Measurements from ENCODE around the gene NUBPL. TPM values are rescaled to one million over a fixed set of nuclear protein-coding genes. Genes with fewer than 3 reads are reported as not detected.

NUBPL gene
- total RNA-seq, 5 donors from 2014 or later (not counting 1 experiment from before 2014, with no cell fraction given) = 6.8 to 11.0 (median 10.2) TPM

- CTCF ChIA-PET = no interaction called here
- no peak overlapping the region for H3K27ac ChIP-seq (ENCODE audit: low read length)
- Mint-ChIP-seq H3K4me1 (peaks cover 9 to 11% (median 11%) of the 10 kb centered on the region in 3 donors), H3K27me3 (peaks cover 17 to 21% of the 10 kb centered on the region in 2 donors), H3K4me3 (no peak overlapping the region), H3K27ac (no peak overlapping the region), H3K9me3 (no peaks in the 10 kb centered on the region), H3K36me3 (no peaks in the 10 kb centered on the region)
- ATAC-seq (replicated peaks in 1 of 4) (no peak), DNase-seq (no peak)
- POLR2A ChIA-PET = no interaction called here
- H3K4me3 ChIP-seq (ENCODE audit: control insufficient read depth in 1 of 2, extremely low read depth in 1 of 2, low read length in 1 of 2) = no peak overlapping the region
- no peaks in the 10 kb centered on the region for H3K36me3 ChIP-seq (ENCODE audit: control insufficient read depth in 2 of 2, extremely low read depth in 1 of 2, insufficient read depth in 1 of 2, low read length in 1 of 2)
- WGBS (ENCODE audit: insufficient coverage) = no CpG with 5 or more reads among the region's 2 CpGs
- no peaks in the 10 kb centered on the region for H3K9me3 ChIP-seq
- H3K27me3 ChIP-seq (replicated peaks in 1 of 2; ENCODE audit: control insufficient read depth in 2 of 2, extremely low read depth in 1 of 2, insufficient read depth in 2 of 2, low read length in 1 of 2) = peaks cover 3 to 4% of the 10 kb centered on the region in 2 experiments
- H3K4me1 ChIP-seq (ENCODE audit: control insufficient read depth in 1 of 2, extremely low read depth in 1 of 2, insufficient read depth in 2 of 2, low read length in 2 of 2) = no peaks in the 10 kb centered on the region
Observed at GRCh38 chr14:31556191-31556590, 5.0 kb upstream of the NUBPL start.

- Mint-ChIP-seq H3K36me3 (no peaks in the 10 kb centered on the region), H3K4me1 (peaks cover 26 to 37% (median 33%) of the 10 kb centered on the region in 3 donors), H3K9me3 (no peaks in the 10 kb centered on the region), H3K27ac (no peak overlapping the region), H3K4me3 (no peak overlapping the region), H3K27me3 (peaks cover 4 to 12% of the 10 kb centered on the region in 2 donors)
- no peak overlapping the region for H3K27ac ChIP-seq (ENCODE audit: low read length)
- H3K4me1 ChIP-seq (ENCODE audit: control insufficient read depth in 1 of 2, extremely low read depth in 1 of 2, insufficient read depth in 2 of 2, low read length in 2 of 2) = peaks cover 0 to 5% of the 10 kb centered on the region in 2 experiments
- POLR2A ChIA-PET = no interaction called here
- WGBS (ENCODE audit: insufficient coverage) = 94% methylated on average over 10 of the region's 21 CpGs
- CTCF ChIA-PET = no interaction called here
- H3K27me3 ChIP-seq (replicated peaks in 1 of 2; ENCODE audit: control insufficient read depth in 2 of 2, extremely low read depth in 1 of 2, insufficient read depth in 2 of 2, low read length in 1 of 2) = peaks cover 0 to 3% of the 10 kb centered on the region in 2 experiments
- no peaks in the 10 kb centered on the region for H3K36me3 ChIP-seq (ENCODE audit: control insufficient read depth in 2 of 2, extremely low read depth in 1 of 2, insufficient read depth in 1 of 2, low read length in 1 of 2)
- DNase-seq = no peak
- H3K9me3 ChIP-seq = no peaks in the 10 kb centered on the region
- ATAC-seq (replicated peaks in 1 of 4) = no peak
- no peak overlapping the region for H3K4me3 ChIP-seq (ENCODE audit: control insufficient read depth in 1 of 2, extremely low read depth in 1 of 2, low read length in 1 of 2)
Observed at GRCh38 chr14:31559939-31560338, 1.3 kb upstream of the NUBPL start.

- DNase-seq (no peak), ATAC-seq (replicated peaks in 1 of 4) (no peak)
- Histone ChIP-seq H3K27me3 (replicated peaks in 1 of 2; ENCODE audit: control insufficient read depth in 2 of 2, extremely low read depth in 1 of 2, insufficient read depth in 2 of 2, low read length in 1 of 2) (peaks cover 0 to under 1% of the 10 kb centered on the region in 2 experiments), H3K9me3 (no peaks in the 10 kb centered on the region), H3K36me3 (ENCODE audit: control insufficient read depth in 2 of 2, extremely low read depth in 1 of 2, insufficient read depth in 1 of 2, low read length in 1 of 2) (no peaks in the 10 kb centered on the region), H3K4me1 (ENCODE audit: control insufficient read depth in 1 of 2, extremely low read depth in 1 of 2, insufficient read depth in 2 of 2, low read length in 2 of 2) (peaks cover 0 to 5% of the 10 kb centered on the region in 2 experiments), H3K27ac (ENCODE audit: low read length) (peak overlapping the region; percentile 71), H3K4me3 (ENCODE audit: control insufficient read depth in 1 of 2, extremely low read depth in 1 of 2, low read length in 1 of 2) (peak overlapping the region; percentile 95)
- Mint-ChIP-seq H3K9me3 (no peaks in the 10 kb centered on the region), H3K36me3 (peaks cover 5% of the 10 kb centered on the region), H3K27me3 (peaks cover 0 to 11% of the 10 kb centered on the region in 2 donors), H3K27ac (peak overlapping the region; percentile 92 to 96), H3K4me1 (peaks cover 26 to 37% (median 33%) of the 10 kb centered on the region in 3 donors), H3K4me3 (peak overlapping the region; percentile 94 to 95 (median 95))
- POLR2A ChIA-PET = interaction anchor here in 1 of 2 donors (1.0 kb wide), 1 partner anchor 140 kb away, joined by 6 read pairs; the partner anchor contains the start of gene HEATR5A
- 100% methylated on average over 2 of the region's 7 CpGs for WGBS (ENCODE audit: insufficient coverage)
- CTCF ChIA-PET = interaction anchor here in 1 of 2 donors (1.1 kb wide), 1 partner anchor 140 kb away, joined by 3 read pairs; the partner anchor contains the start of gene HEATR5A
Observed at GRCh38 chr14:31560759-31561154, 447 bp upstream of the NUBPL start.

GRCh38 chr14:31564194-31564593, 3.0 kb downstream of the NUBPL start:
- ChIA-PET CTCF (interaction anchor here (0.6 kb wide), 3 partner anchors 11 to 425 kb away, joined by 4 to 6 read pairs (median 5); no protein-coding TSS in a partner anchor), POLR2A (interaction anchor here in 1 of 2 donors (0.7 kb wide), 1 partner anchor 639 kb away, joined by 7 read pairs; the partner anchor contains the start of gene RNU6-8)
- no peak overlapping the region for H3K27ac ChIP-seq (ENCODE audit: low read length)
- Mint-ChIP-seq H3K9me3 (no peaks in the 10 kb centered on the region), H3K27me3 (no peaks in the 10 kb centered on the region), H3K36me3 (peaks cover 13% of the 10 kb centered on the region), H3K27ac (peak overlapping the region in 1 of 2 donors; percentile 23), H3K4me3 (no peak overlapping the region), H3K4me1 (peaks cover 41 to 43% (median 42%) of the 10 kb centered on the region in 3 donors)
- H3K4me3 ChIP-seq (ENCODE audit: control insufficient read depth in 1 of 2, extremely low read depth in 1 of 2, low read length in 1 of 2) = no peak overlapping the region
- peaks cover 0 to 5% of the 10 kb centered on the region in 2 experiments for H3K4me1 ChIP-seq (ENCODE audit: control insufficient read depth in 1 of 2, extremely low read depth in 1 of 2, insufficient read depth in 2 of 2, low read length in 2 of 2)
- WGBS (ENCODE audit: insufficient coverage) = no CpG with 5 or more reads among the region's 2 CpGs
- ATAC-seq (replicated peaks in 1 of 4) (no peak), DNase-seq (no peak)
- no peaks in the 10 kb centered on the region for H3K27me3 ChIP-seq (replicated peaks in 1 of 2; ENCODE audit: control insufficient read depth in 2 of 2, extremely low read depth in 1 of 2, insufficient read depth in 2 of 2, low read length in 1 of 2)
- peaks cover 0 to 6% of the 10 kb centered on the region in 2 donors for H3K36me3 ChIP-seq (ENCODE audit: control insufficient read depth in 2 of 2, extremely low read depth in 1 of 2, insufficient read depth in 1 of 2, low read length in 1 of 2)
- H3K9me3 ChIP-seq = no peaks in the 10 kb centered on the region

GRCh38 chr14:31566456-31566855, 5.3 kb downstream of the NUBPL start:
- H3K4me3 Mint-ChIP-seq = no peak overlapping the region
- H3K9me3 Mint-ChIP-seq = no peaks in the 10 kb centered on the region
- DNase-seq = no peak
- Histone ChIP-seq H3K36me3 (ENCODE audit: control insufficient read depth in 2 of 2, extremely low read depth in 1 of 2, insufficient read depth in 1 of 2, low read length in 1 of 2) (peaks cover 0 to 6% of the 10 kb centered on the region in 2 donors), H3K9me3 (no peaks in the 10 kb centered on the region), H3K27ac (ENCODE audit: low read length) (no peak overlapping the region), H3K4me1 (ENCODE audit: control insufficient read depth in 1 of 2, extremely low read depth in 1 of 2, insufficient read depth in 2 of 2, low read length in 2 of 2) (peaks cover 0 to 5% of the 10 kb centered on the region in 2 experiments), H3K4me3 (ENCODE audit: control insufficient read depth in 1 of 2, extremely low read depth in 1 of 2, low read length in 1 of 2) (no peak overlapping the region), H3K27me3 (replicated peaks in 1 of 2; ENCODE audit: control insufficient read depth in 2 of 2, extremely low read depth in 1 of 2, insufficient read depth in 2 of 2, low read length in 1 of 2) (no peaks in the 10 kb centered on the region)
- peaks cover 21% of the 10 kb centered on the region for H3K36me3 Mint-ChIP-seq
- H3K27me3 Mint-ChIP-seq = no peaks in the 10 kb centered on the region
- peaks cover 28 to 32% (median 29%) of the 10 kb centered on the region in 3 donors for H3K4me1 Mint-ChIP-seq
- no peak for ATAC-seq (replicated peaks in 1 of 4)
- no peak overlapping the region for H3K27ac Mint-ChIP-seq
- ChIA-PET CTCF (interaction anchor here in 1 of 2 donors (0.6 kb wide), 1 partner anchor 141 kb away, joined by 4 read pairs; no protein-coding TSS in a partner anchor), POLR2A (interaction anchor here in 1 of 2 donors (0.6 kb wide), 1 partner anchor 343 kb away, joined by 3 read pairs; no protein-coding TSS in a partner anchor)
- no CpG with 5 or more reads among the region's 1 CpG for WGBS (ENCODE audit: insufficient coverage)

GRCh38 chr14:31567655-31568054, 6.5 kb downstream of the NUBPL start:
- Histone ChIP-seq H3K9me3 (no peaks in the 10 kb centered on the region), H3K27me3 (replicated peaks in 1 of 2; ENCODE audit: control insufficient read depth in 2 of 2, extremely low read depth in 1 of 2, insufficient read depth in 2 of 2, low read length in 1 of 2) (no peaks in the 10 kb centered on the region), H3K36me3 (ENCODE audit: control insufficient read depth in 2 of 2, extremely low read depth in 1 of 2, insufficient read depth in 1 of 2, low read length in 1 of 2) (peaks cover 0 to 6% of the 10 kb centered on the region in 2 donors), H3K4me1 (ENCODE audit: control insufficient read depth in 1 of 2, extremely low read depth in 1 of 2, insufficient read depth in 2 of 2, low read length in 2 of 2) (no peaks in the 10 kb centered on the region), H3K27ac (ENCODE audit: low read length) (no peak overlapping the region), H3K4me3 (ENCODE audit: control insufficient read depth in 1 of 2, extremely low read depth in 1 of 2, low read length in 1 of 2) (no peak overlapping the region)
- Mint-ChIP-seq H3K36me3 (peaks cover 24% of the 10 kb centered on the region), H3K4me3 (no peak overlapping the region), H3K27me3 (no peaks in the 10 kb centered on the region), H3K9me3 (no peaks in the 10 kb centered on the region), H3K4me1 (peaks cover 20 to 24% (median 23%) of the 10 kb centered on the region in 3 donors), H3K27ac (no peak overlapping the region)
- ATAC-seq (replicated peaks in 1 of 4) (no peak), DNase-seq (no peak)
- ChIA-PET POLR2A (no interaction called here), CTCF (no interaction called here)
- whole genome bisulfite sequencing (ENCODE audit: insufficient coverage) = no CpG with 5 or more reads among the region's 2 CpGs
